ENCODE data around the gene NEK10.

NEK10 gene

GRCh38 chr3:27278383-27279055, 90.7 kb downstream of the NEK10 start:
- H3K36me3 ChIP-seq (ENCODE audit: control insufficient read depth, insufficient read depth, low read length, severe bottlenecking), result peaks cover 3% of the 10 kb centered on the region
- DNase-seq (ENCODE audit: low read depth), result no peak
- H3K27me3 ChIP-seq (replicated peaks; ENCODE audit: control insufficient read depth, insufficient read depth, low read length), result no peaks in the 10 kb centered on the region
- H3K9ac ChIP-seq (ENCODE audit: low read length), result peak overlapping the region; percentile 22
- H3K9me3 ChIP-seq (ENCODE audit: control insufficient read depth, low read length), result no peaks in the 10 kb centered on the region
- H3K4me1 ChIP-seq (ENCODE audit: control insufficient read depth, insufficient read depth, low read length), result peaks cover 19% of the 10 kb centered on the region
- no peak overlapping the region for H3K4me3 ChIP-seq (ENCODE audit: low read length)

- H3K27me3 ChIP-seq (replicated peaks; ENCODE audit: control insufficient read depth, insufficient read depth, low read length), result no peaks in the 10 kb centered on the region
- H3K4me1 ChIP-seq (ENCODE audit: control insufficient read depth, insufficient read depth, low read length), result peaks cover 19% of the 10 kb centered on the region
- H3K36me3 ChIP-seq (ENCODE audit: control insufficient read depth, insufficient read depth, low read length, severe bottlenecking), result no peaks in the 10 kb centered on the region
- H3K4me3 ChIP-seq (ENCODE audit: low read length), result no peak overlapping the region
- H3K9me3 ChIP-seq (ENCODE audit: control insufficient read depth, low read length), result no peaks in the 10 kb centered on the region
- no peak for DNase-seq (ENCODE audit: low read depth)
- no peak overlapping the region for H3K9ac ChIP-seq (ENCODE audit: low read length)
Observed at GRCh38 chr3:27275441-27275990, 93.7 kb downstream of the NEK10 start.

DNA sequence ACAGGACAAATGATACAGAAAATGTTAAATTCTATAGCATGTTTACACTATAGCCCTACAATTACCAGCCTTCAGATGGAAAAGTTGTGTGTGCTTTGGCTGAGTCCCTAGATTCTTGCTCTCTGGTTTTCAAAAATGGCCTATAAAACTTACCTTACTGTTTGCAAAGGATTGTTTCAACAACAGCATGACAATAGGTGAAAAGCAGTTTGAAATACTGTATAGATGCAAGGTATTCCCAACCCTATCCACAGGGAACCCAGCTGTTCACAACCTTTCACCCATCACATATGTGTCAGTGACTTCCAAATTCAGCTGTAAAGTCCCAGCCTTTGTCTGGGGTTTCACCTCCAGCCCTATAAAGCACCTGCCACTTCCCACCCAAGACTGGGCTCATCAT, 97.3 kb downstream of the NEK10 start:
- Histone ChIP-seq H3K9ac (ENCODE audit: low read length) (no peak overlapping the region), H3K27me3 (replicated peaks; ENCODE audit: control insufficient read depth, insufficient read depth, low read length) (no peaks in the 10 kb centered on the region), H3K4me1 (ENCODE audit: control insufficient read depth, insufficient read depth, low read length) (peaks cover 9% of the 10 kb centered on the region), H3K9me3 (ENCODE audit: control insufficient read depth, low read length) (no peaks in the 10 kb centered on the region), H3K4me3 (ENCODE audit: low read length) (no peak overlapping the region), H3K36me3 (ENCODE audit: control insufficient read depth, insufficient read depth, low read length, severe bottlenecking) (peaks cover 9% of the 10 kb centered on the region)
- DNase-seq (ENCODE audit: low read depth), result no peak

DNA sequence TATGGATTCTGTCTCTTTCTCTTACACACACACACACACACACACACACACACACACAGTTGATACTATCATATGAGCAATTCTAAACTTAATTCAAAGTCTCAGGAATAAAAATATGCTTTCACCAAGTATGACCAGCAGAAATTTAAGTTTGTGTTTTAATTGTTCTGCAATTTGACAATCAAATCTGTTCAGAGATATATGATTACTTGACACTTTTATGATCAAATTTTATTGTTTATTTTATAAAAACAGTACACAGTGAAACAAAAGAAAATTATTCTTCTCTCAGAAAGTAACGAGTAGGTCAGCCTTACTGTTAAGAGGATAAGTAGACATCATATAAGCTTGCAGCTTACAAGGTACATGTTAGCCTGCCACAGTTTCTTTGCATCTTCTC, 114.3 kb downstream of the NEK10 start:
- no peak overlapping the region for H3K4me3 ChIP-seq (ENCODE audit: low read length)
- no peaks in the 10 kb centered on the region for H3K27me3 ChIP-seq (replicated peaks; ENCODE audit: control insufficient read depth, insufficient read depth, low read length)
- H3K9me3 ChIP-seq (ENCODE audit: control insufficient read depth, low read length), result no peaks in the 10 kb centered on the region
- H3K4me1 ChIP-seq (ENCODE audit: control insufficient read depth, insufficient read depth, low read length), result no peaks in the 10 kb centered on the region
- H3K9ac ChIP-seq (ENCODE audit: low read length), result no peak overlapping the region
- no peak for DNase-seq (ENCODE audit: low read depth)
- H3K36me3 ChIP-seq (ENCODE audit: control insufficient read depth, insufficient read depth, low read length, severe bottlenecking), result no peaks in the 10 kb centered on the region

GRCh38 chr3:27253831-27254230, 115.4 kb downstream of the NEK10 start:
- H3K4me3 ChIP-seq (ENCODE audit: low read length), result no peak overlapping the region
- H3K9ac ChIP-seq (ENCODE audit: low read length), result no peak overlapping the region
- no peaks in the 10 kb centered on the region for H3K36me3 ChIP-seq (ENCODE audit: control insufficient read depth, insufficient read depth, low read length, severe bottlenecking)
- DNase-seq (ENCODE audit: low read depth), result peak; percentile 71
- no peaks in the 10 kb centered on the region for H3K4me1 ChIP-seq (ENCODE audit: control insufficient read depth, insufficient read depth, low read length)
- H3K27me3 ChIP-seq (replicated peaks; ENCODE audit: control insufficient read depth, insufficient read depth, low read length), result no peaks in the 10 kb centered on the region
- H3K9me3 ChIP-seq (ENCODE audit: control insufficient read depth, low read length), result no peaks in the 10 kb centered on the region

GRCh38 chr3:27253391-27253790, 115.8 kb downstream of the NEK10 start:
- Histone ChIP-seq H3K36me3 (ENCODE audit: control insufficient read depth, insufficient read depth, low read length, severe bottlenecking) (no peaks in the 10 kb centered on the region), H3K9ac (ENCODE audit: low read length) (no peak overlapping the region), H3K4me1 (ENCODE audit: control insufficient read depth, insufficient read depth, low read length) (no peaks in the 10 kb centered on the region), H3K27me3 (replicated peaks; ENCODE audit: control insufficient read depth, insufficient read depth, low read length) (no peaks in the 10 kb centered on the region), H3K4me3 (ENCODE audit: low read length) (no peak overlapping the region), H3K9me3 (ENCODE audit: control insufficient read depth, low read length) (no peaks in the 10 kb centered on the region)
- no peak for DNase-seq (ENCODE audit: low read depth)

DNA sequence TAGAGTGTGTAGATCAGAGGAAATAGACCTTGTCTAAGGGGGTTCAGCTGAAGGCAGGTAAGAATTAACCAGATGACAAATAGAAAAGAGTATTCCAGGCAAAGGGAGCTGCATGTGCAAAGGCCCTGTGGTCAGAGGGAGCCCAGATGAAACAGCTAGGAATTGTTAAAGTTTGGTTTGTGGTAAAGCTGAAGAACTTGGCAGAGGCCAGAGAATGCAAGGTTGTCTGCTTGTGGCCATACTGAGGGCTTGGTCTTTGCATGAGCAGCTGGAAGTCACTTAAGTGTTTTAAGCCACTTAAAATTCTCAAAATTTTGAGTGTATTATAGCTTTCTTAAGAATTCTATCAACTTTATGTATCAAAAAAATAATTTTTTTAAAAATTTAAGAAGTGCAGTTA, 116.5 kb downstream of the NEK10 start:
- H3K36me3 ChIP-seq (ENCODE audit: control insufficient read depth, insufficient read depth, low read length, severe bottlenecking), result no peaks in the 10 kb centered on the region
- no peak overlapping the region for H3K9ac ChIP-seq (ENCODE audit: low read length)
- no peak overlapping the region for H3K4me3 ChIP-seq (ENCODE audit: low read length)
- no peaks in the 10 kb centered on the region for H3K4me1 ChIP-seq (ENCODE audit: control insufficient read depth, insufficient read depth, low read length)
- DNase-seq (ENCODE audit: low read depth), result no peak
- no peaks in the 10 kb centered on the region for H3K27me3 ChIP-seq (replicated peaks; ENCODE audit: control insufficient read depth, insufficient read depth, low read length)
- no peaks in the 10 kb centered on the region for H3K9me3 ChIP-seq (ENCODE audit: control insufficient read depth, low read length)

- Histone ChIP-seq H3K4me1 (ENCODE audit: control insufficient read depth, insufficient read depth, low read length) (no peaks in the 10 kb centered on the region), H3K9me3 (ENCODE audit: control insufficient read depth, low read length) (no peaks in the 10 kb centered on the region), H3K27me3 (replicated peaks; ENCODE audit: control insufficient read depth, insufficient read depth, low read length) (no peaks in the 10 kb centered on the region), H3K9ac (ENCODE audit: low read length) (no peak overlapping the region), H3K4me3 (ENCODE audit: low read length) (no peak overlapping the region), H3K36me3 (ENCODE audit: control insufficient read depth, insufficient read depth, low read length, severe bottlenecking) (no peaks in the 10 kb centered on the region)
- DNase-seq (ENCODE audit: low read depth), result no peak
Observed at GRCh38 chr3:27244374-27244773, 124.8 kb downstream of the NEK10 start.

DNA sequence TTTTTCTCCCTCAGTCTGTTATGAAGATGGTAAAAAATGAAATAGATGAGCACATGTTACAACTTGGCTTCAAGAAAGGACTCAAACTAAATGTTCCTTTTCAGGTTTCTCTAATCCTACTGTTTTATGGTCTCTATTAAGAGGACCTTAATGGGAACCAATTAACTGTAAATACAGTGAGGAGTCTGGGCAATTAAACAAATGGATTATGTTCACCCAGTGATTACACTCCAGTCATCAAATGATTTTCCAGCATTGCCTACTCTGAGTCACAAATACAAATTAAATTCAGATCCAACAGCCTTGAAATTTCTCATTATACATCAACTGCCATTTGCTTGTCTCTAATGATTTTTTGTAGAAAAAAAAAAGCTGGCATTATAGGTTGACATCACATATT, 129.2 kb downstream of the NEK10 start:
- Histone ChIP-seq H3K9me3 (ENCODE audit: control insufficient read depth, low read length) (peaks cover 15% of the 10 kb centered on the region), H3K4me3 (ENCODE audit: low read length) (no peak overlapping the region), H3K27me3 (replicated peaks; ENCODE audit: control insufficient read depth, insufficient read depth, low read length) (no peaks in the 10 kb centered on the region), H3K9ac (ENCODE audit: low read length) (no peak overlapping the region), H3K36me3 (ENCODE audit: control insufficient read depth, insufficient read depth, low read length, severe bottlenecking) (peaks cover 3% of the 10 kb centered on the region), H3K4me1 (ENCODE audit: control insufficient read depth, insufficient read depth, low read length) (no peaks in the 10 kb centered on the region)
- DNase-seq (ENCODE audit: low read depth), result no peak

- H3K4me1 ChIP-seq (ENCODE audit: control insufficient read depth, insufficient read depth, low read length), result peaks cover 9% of the 10 kb centered on the region
- peaks cover 2% of the 10 kb centered on the region for H3K36me3 ChIP-seq (ENCODE audit: control insufficient read depth, insufficient read depth, low read length, severe bottlenecking)
- H3K9ac ChIP-seq (ENCODE audit: low read length), result no peak overlapping the region
- no peaks in the 10 kb centered on the region for H3K27me3 ChIP-seq (replicated peaks; ENCODE audit: control insufficient read depth, insufficient read depth, low read length)
- no peak for DNase-seq (ENCODE audit: low read depth)
- no peak overlapping the region for H3K4me3 ChIP-seq (ENCODE audit: low read length)
- peaks cover 9% of the 10 kb centered on the region for H3K9me3 ChIP-seq (ENCODE audit: control insufficient read depth, low read length)
Observed at GRCh38 chr3:27228805-27229204, 140.4 kb downstream of the NEK10 start.

GRCh38 chr3:27224197-27224596, 145.0 kb downstream of the NEK10 start:
- no peaks in the 10 kb centered on the region for H3K36me3 ChIP-seq (ENCODE audit: control insufficient read depth, insufficient read depth, low read length, severe bottlenecking)
- no peak overlapping the region for H3K9ac ChIP-seq (ENCODE audit: low read length)
- peak; percentile 20 for DNase-seq (ENCODE audit: low read depth)
- no peaks in the 10 kb centered on the region for H3K9me3 ChIP-seq (ENCODE audit: control insufficient read depth, low read length)
- H3K4me3 ChIP-seq (ENCODE audit: low read length), result no peak overlapping the region
- H3K4me1 ChIP-seq (ENCODE audit: control insufficient read depth, insufficient read depth, low read length), result peaks cover 18% of the 10 kb centered on the region
- no peaks in the 10 kb centered on the region for H3K27me3 ChIP-seq (replicated peaks; ENCODE audit: control insufficient read depth, insufficient read depth, low read length)
